ENCODE data around the gene PARP2.

DNA sequence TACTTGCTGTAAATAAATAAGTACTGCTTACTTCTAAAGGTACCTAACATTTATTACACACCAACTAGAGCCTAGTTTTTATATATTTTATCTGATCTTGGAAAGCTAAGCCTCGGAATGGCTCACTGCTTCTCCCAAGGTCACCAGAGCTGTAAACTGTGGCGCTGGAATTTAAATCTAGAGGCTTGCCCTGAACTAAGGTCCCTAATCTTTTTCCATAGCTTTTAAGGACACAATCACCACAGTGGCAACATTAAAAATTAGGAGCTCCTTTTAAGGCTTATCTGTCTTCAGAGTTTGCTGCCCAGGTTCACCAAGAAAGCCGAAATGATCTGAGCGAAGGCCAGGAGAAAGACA is 11.0 kb upstream of the PARP2 start:
- TF ChIP-seq, protein P1, sequence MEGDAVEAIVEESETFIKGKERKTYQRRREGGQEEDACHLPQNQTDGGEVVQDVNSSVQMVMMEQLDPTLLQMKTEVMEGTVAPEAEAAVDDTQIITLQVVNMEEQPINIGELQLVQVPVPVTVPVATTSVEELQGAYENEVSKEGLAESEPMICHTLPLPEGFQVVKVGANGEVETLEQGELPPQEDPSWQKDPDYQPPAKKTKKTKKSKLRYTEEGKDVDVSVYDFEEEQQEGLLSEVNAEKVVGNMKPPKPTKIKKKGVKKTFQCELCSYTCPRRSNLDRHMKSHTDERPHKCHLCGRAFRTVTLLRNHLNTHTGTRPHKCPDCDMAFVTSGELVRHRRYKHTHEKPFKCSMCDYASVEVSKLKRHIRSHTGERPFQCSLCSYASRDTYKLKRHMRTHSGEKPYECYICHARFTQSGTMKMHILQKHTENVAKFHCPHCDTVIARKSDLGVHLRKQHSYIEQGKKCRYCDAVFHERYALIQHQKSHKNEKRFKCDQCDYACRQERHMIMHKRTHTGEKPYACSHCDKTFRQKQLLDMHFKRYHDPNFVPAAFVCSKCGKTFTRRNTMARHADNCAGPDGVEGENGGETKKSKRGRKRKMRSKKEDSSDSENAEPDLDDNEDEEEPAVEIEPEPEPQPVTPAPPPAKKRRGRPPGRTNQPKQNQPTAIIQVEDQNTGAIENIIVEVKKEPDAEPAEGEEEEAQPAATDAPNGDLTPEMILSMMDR (conservative IDR thresholded peaks at IDR 0.05; ENCODE audit: low read length), result no peak
- TF ChIP-seq EZH2phosphoT487 (IDR thresholded peaks at IDR 0.05; ENCODE audit: borderline replicate concordance), result no peak
